NT2/D1 (cell line): Measurements from ENCODE around the gene CLDN22.

ENCODE experiments used
- DNase-seq: peaks from one replicate; pipeline ENCODE4 v3.0.0-alpha.2; 2011; ENCODE audit warnings: low read depth, low spot score
- H3K27me3 ChIP-seq: 2 replicates; pipeline ENCODE4 v1.6.0; 2011; ENCODE audit warnings: mild to moderate bottlenecking; ENCODE audit not compliant: insufficient read length, insufficient read depth
- H3K36me3 ChIP-seq: 2 replicates; pipeline ENCODE4 v1.6.1; 2011; ENCODE audit warnings: mild to moderate bottlenecking, low read length, mixed read lengths; ENCODE audit not compliant: insufficient read depth, insufficient read length
- H3K4me1 ChIP-seq: 2 replicates; pipeline ENCODE4 v1.5.1; 2011; ENCODE audit not compliant: insufficient read depth, insufficient read length
- H3K4me3 ChIP-seq: 2 replicates; pipeline ENCODE4 v1.5.1; 2011; ENCODE audit warnings: low read depth; ENCODE audit not compliant: insufficient read length
- H3K9ac ChIP-seq: 2 replicates; pipeline ENCODE4 v1.6.0; 2011; ENCODE audit warnings: low read depth; ENCODE audit not compliant: insufficient read length
- H3K9me3 ChIP-seq: 2 replicates; pipeline ENCODE4 v1.5.1; 2011; ENCODE audit warnings: mild to moderate bottlenecking, low read length; ENCODE audit not compliant: insufficient read depth
- SUZ12 ChIP-seq: IDR thresholded peaks from 2 replicates; pipeline ENCODE4 v1.6.1; 2011; ENCODE audit not compliant: insufficient read length, insufficient read depth; ENCODE audit errors: extremely low read depth
- YY1 ChIP-seq: IDR thresholded peaks from 2 replicates; pipeline ENCODE4 v1.6.1; 2011; ENCODE audit not compliant: insufficient read length, insufficient read depth
- ZNF274 ChIP-seq: IDR thresholded peaks from 2 replicates; pipeline ENCODE4 v1.6.1; 2011; ENCODE audit warnings: mild to moderate bottlenecking, low read depth, low read length

Gene CLDN22

GRCh38 chr4:183353557-183353956 lies 33.5 kb upstream of the CLDN22 start:
- H3K4me3 ChIP-seq = no peak overlapping the region
- H3K27me3 ChIP-seq = no peaks in the 10 kb centered on the region
- no peak for TF ChIP-seq YY1
- TF ChIP-seq SUZ12 = no peak
- no peak for TF ChIP-seq ZNF274
- H3K36me3 ChIP-seq = no peaks in the 10 kb centered on the region
- H3K4me1 ChIP-seq = no peaks in the 10 kb centered on the region
- H3K9ac ChIP-seq = no peak overlapping the region
- no peaks in the 10 kb centered on the region for H3K9me3 ChIP-seq
- DNase-seq = no peak

DNA sequence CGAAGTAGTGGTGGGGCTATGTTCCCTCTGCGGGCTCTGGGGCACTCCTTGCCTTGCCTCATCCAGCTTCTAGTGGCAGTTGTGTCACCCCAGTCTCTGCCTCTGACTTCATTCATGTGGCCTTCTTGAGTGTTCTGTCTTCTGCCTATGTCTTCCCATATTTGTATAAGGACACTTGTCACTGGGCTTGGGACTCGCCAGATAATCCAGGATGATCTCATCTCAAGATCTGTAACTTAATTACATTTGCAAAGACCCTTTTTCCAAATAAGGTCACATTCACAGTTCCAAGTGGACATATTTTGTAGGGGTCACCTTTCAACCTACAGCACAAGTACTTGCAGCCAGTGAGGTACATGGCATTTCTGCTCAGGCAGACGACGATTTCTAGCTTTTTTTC lies 32.5 kb upstream of the CLDN22 start:
- Histone ChIP-seq H3K27me3 (no peaks in the 10 kb centered on the region), H3K9me3 (no peaks in the 10 kb centered on the region), H3K9ac (no peak overlapping the region), H3K4me3 (no peak overlapping the region), H3K4me1 (no peaks in the 10 kb centered on the region), H3K36me3 (no peaks in the 10 kb centered on the region)
- TF ChIP-seq SUZ12 (no peak), ZNF274 (no peak), YY1 (no peak)
- no peak for DNase-seq

DNA sequence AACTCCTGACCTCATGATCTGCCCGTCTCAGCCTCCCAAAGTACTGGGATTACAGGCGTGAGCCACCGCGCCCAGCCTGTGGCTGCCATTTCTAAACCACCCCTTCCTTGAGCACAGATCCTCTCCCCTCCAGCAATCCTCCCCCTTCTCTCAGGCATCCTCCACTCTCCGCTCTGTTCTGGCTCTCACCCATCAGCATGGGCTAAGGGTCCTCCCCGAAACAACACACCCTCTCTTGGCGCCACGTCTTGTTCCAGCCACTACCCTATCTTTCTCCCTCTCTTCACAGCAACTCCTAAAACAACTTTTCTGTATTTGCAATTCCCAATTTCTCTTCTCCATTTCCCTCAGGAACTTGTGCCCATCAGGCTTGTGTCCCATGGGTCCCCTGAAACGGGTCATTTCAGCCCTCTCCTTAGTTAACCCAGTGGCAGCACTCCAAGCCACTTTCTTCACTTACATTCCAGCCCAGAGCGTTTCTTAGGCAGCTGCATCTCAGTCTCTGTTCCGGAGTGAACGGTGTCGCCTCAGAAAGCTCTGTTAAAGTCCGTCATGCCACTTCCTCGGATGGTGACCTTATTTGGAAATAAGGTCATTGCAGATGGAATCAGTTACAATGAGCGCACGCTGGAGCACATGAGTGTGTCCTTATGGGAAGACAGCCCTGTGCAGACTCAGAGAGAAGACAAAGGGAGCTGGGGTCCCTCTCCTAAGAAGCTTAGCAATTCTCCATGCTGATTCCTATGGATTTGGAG lies 30.4 kb upstream of the CLDN22 start:
- H3K4me1 ChIP-seq = no peaks in the 10 kb centered on the region
- H3K27me3 ChIP-seq = no peaks in the 10 kb centered on the region
- TF ChIP-seq ZNF274 = no peak
- no peak for TF ChIP-seq YY1
- no peak for TF ChIP-seq SUZ12
- no peaks in the 10 kb centered on the region for H3K9me3 ChIP-seq
- H3K9ac ChIP-seq = no peak overlapping the region
- no peak overlapping the region for H3K4me3 ChIP-seq
- DNase-seq = no peak
- no peaks in the 10 kb centered on the region for H3K36me3 ChIP-seq

- H3K4me3 ChIP-seq = no peak overlapping the region
Observed at GRCh38 chr4:183349673-183350072, 29.6 kb upstream of the CLDN22 start.

DNA sequence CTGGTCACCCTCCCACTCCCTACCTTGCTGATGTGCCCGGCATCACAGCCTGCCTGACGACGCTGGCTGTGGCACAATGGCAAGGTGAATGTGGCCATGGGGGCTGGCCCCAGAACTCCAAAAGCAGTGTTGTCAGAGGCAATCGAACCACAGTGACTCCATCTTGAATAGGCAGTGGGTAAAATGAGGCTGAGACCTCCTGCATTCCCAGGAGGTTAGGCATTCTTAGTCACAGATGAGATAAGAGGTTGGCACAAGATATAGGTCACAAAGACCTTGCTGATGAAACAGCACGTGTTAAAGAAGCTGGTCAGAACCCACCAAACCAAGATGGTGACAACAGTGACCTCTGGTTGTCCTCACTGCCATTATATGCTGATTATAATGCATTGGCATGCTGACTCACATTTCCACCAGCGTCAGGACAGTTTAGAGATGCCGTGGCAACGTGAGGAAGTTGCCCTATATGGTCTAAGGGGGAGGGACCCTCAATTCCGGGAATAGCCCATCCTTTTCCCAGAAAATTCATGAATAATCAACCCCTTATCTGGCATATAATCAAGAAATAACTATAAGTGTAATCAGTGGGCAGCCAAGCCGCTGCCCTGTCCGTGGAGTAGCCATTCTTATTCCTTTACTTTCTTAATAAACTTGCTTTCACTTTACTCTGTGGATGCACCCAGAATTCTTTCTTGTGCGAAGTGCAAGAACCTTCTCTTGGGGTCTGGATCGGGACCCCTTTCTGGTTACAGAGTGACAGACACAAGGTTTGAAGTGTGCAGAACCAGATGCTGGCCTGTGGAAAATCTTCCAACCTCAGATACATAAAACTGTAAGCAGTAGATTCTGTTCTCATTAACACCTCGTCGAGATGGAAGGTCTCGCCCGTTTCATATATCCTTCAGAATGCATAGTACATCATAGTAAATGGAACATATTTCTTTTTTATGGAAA lies 28.9 kb upstream of the CLDN22 start:
- no peak overlapping the region for H3K9ac ChIP-seq
- no peaks in the 10 kb centered on the region for H3K4me1 ChIP-seq
- no peaks in the 10 kb centered on the region for H3K27me3 ChIP-seq
- H3K9me3 ChIP-seq = no peaks in the 10 kb centered on the region
- H3K36me3 ChIP-seq = no peaks in the 10 kb centered on the region
- no peak for DNase-seq
- H3K4me3 ChIP-seq = no peak overlapping the region
- TF ChIP-seq SUZ12 (no peak), ZNF274 (no peak), YY1 (no peak)

More at GRCh38 chr4:183349673-183350072, 29.6 kb upstream of the CLDN22 start:
- Histone ChIP-seq H3K9me3 (no peaks in the 10 kb centered on the region), H3K36me3 (no peaks in the 10 kb centered on the region), H3K4me1 (no peaks in the 10 kb centered on the region), H3K27me3 (no peaks in the 10 kb centered on the region), H3K9ac (no peak overlapping the region)
- no peak for TF ChIP-seq ZNF274
- DNase-seq = no peak

- H3K27me3 ChIP-seq = no peaks in the 10 kb centered on the region
- no peak overlapping the region for H3K9ac ChIP-seq
- TF ChIP-seq YY1 = no peak
- TF ChIP-seq ZNF274 = no peak
- H3K4me3 ChIP-seq = no peak overlapping the region
- H3K36me3 ChIP-seq = no peaks in the 10 kb centered on the region
- H3K9me3 ChIP-seq = no peaks in the 10 kb centered on the region
- no peak for DNase-seq
- H3K4me1 ChIP-seq = no peaks in the 10 kb centered on the region
Observed at GRCh38 chr4:183348136-183348535, 28.1 kb upstream of the CLDN22 start.

DNA sequence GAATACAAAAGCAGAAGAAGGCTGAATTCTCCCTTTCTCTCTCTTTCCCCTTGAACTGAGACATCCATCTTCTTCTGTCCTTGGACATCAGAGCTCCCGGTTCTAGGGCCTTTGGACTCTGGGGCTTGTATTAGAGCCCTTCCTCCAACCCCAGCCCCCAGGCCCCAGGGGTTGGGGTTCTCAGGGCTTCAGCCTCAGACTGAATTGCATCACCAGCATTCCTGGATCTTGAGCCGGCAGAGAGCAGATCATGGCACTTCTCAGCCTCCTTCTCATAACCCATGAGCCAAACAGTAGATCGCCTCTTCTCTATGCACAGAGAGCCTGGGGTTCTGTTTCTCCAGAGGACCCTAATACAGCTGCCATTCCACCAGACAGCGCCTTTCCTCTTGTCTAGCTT lies 27.5 kb upstream of the CLDN22 start:
- Histone ChIP-seq H3K4me1 (no peaks in the 10 kb centered on the region), H3K27me3 (no peaks in the 10 kb centered on the region), H3K4me3 (no peak overlapping the region), H3K9ac (no peak overlapping the region), H3K36me3 (no peaks in the 10 kb centered on the region), H3K9me3 (no peaks in the 10 kb centered on the region)
- TF ChIP-seq SUZ12 (no peak), ZNF274 (no peak), YY1 (no peak)
- DNase-seq = no peak
